HG03045 (cell line): Measurements from ENCODE around the gene ANKRD34A.
"Not testable (repeated sequence)": the region's sequence is repeated elsewhere in the genome, so short reads cannot be mapped to it uniquely, and the experiment has no call there.

Experiments
- ATAC-seq: cut with Tn5 transposase; IDR thresholded peaks from one replicate; pipeline ENCODE4 v1.9.1; 2021; ENCODE audit warnings: mild to moderate bottlenecking, moderate library complexity; ENCODE audit not compliant: unreplicated experiment

ANKRD34A gene

GRCh38 chr1:145949219-145949618 lies 15.2 kb downstream of the ANKRD34A start:
- ATAC-seq = no peak

- ATAC-seq = no peak
Observed at GRCh38 chr1:145947551-145947950, 16.8 kb downstream of the ANKRD34A start.

- no peak for ATAC-seq
Observed at GRCh38 chr1:145946477-145946986, 17.8 kb downstream of the ANKRD34A start.

GRCh38 chr1:145944532-145944931 lies 19.8 kb downstream of the ANKRD34A start:
- ATAC-seq = no peak

- ATAC-seq = no peak
Observed at GRCh38 chr1:145942871-145943270, 21.5 kb downstream of the ANKRD34A start.

GRCh38 chr1:145942405-145942804 lies 22.0 kb downstream of the ANKRD34A start:
- no peak for ATAC-seq

GRCh38 chr1:145937436-145937835 lies 26.9 kb downstream of the ANKRD34A start:
- no peak for ATAC-seq

GRCh38 chr1:145936247-145936646 lies 28.1 kb downstream of the ANKRD34A start:
- no peak for ATAC-seq

GRCh38 chr1:145935708-145936107 lies 28.7 kb downstream of the ANKRD34A start:
- ATAC-seq = no peak

GRCh38 chr1:145932522-145933009 lies 31.8 kb downstream of the ANKRD34A start:
- ATAC-seq = not testable (repeated sequence)

GRCh38 chr1:145927916-145928643 lies 36.3 kb downstream of the ANKRD34A start:
- no peak for ATAC-seq

- ATAC-seq = peak; percentile 95
Observed at GRCh38 chr1:145927063-145927886, 37.1 kb downstream of the ANKRD34A start, which contains the start of gene RBM8A. Gene RBM8A, minus strand, starts transcription at chr1:145927484. Its CDS starts 58 bp downstream, at chr1:145927426.

GRCh38 chr1:145926686-145927062 lies 37.7 kb downstream of the ANKRD34A start:
- ATAC-seq = peak; percentile 4

GRCh38 chr1:145922266-145922665 lies 42.1 kb downstream of the ANKRD34A start:
- ATAC-seq = no peak

- ATAC-seq = not testable (repeated sequence)
Observed at GRCh38 chr1:145920297-145920696, 44.1 kb downstream of the ANKRD34A start.

- ATAC-seq = peak; percentile 12
Observed at GRCh38 chr1:145918992-145919939, 45.1 kb downstream of the ANKRD34A start.

- peak; percentile 86 for ATAC-seq
Observed at GRCh38 chr1:145918144-145918991, 46.0 kb downstream of the ANKRD34A start, which contains the start of gene PEX11B. Gene PEX11B, minus strand, starts transcription at chr1:145918717. Its CDS starts 29 bp downstream, at chr1:145918688.

- no peak for ATAC-seq
Observed at GRCh38 chr1:145917595-145917994, 46.8 kb downstream of the ANKRD34A start.

- no peak for ATAC-seq
Observed at GRCh38 chr1:145916745-145917144, 47.6 kb downstream of the ANKRD34A start.
